ENCODE results near the gene KANSL1. TPM values are rescaled to one million over a fixed set of nuclear protein-coding genes. Genes with fewer than 3 reads are reported as not detected.

Gene KANSL1
- total RNA-seq, 4 donors from 2014 or later = 53.8 to 107 (median 60.6) TPM

GRCh38 chr17:46031920-46032319, 161.3 kb downstream of the KANSL1 start:
- TF ChIP-seq, protein P1, sequence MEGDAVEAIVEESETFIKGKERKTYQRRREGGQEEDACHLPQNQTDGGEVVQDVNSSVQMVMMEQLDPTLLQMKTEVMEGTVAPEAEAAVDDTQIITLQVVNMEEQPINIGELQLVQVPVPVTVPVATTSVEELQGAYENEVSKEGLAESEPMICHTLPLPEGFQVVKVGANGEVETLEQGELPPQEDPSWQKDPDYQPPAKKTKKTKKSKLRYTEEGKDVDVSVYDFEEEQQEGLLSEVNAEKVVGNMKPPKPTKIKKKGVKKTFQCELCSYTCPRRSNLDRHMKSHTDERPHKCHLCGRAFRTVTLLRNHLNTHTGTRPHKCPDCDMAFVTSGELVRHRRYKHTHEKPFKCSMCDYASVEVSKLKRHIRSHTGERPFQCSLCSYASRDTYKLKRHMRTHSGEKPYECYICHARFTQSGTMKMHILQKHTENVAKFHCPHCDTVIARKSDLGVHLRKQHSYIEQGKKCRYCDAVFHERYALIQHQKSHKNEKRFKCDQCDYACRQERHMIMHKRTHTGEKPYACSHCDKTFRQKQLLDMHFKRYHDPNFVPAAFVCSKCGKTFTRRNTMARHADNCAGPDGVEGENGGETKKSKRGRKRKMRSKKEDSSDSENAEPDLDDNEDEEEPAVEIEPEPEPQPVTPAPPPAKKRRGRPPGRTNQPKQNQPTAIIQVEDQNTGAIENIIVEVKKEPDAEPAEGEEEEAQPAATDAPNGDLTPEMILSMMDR (IDR thresholded peaks at IDR 0.05) = no peak
- TF ChIP-seq POLR2A (IDR thresholded peaks at IDR 0.05) = no peak
- intact Hi-C loops (cut with DNase I; ENCODE audit: low total_unique reads) = loop anchor here (10.0 kb wide), 1 partner anchor 173 kb away; no protein-coding TSS in a partner anchor
- no peak for DNase-seq (ENCODE audit: low spot score in 2 of 2)
- no peak overlapping the region for H3K4me3 ChIP-seq (ENCODE audit: low read depth, poor library complexity, severe bottlenecking)
- WGBS, 2 donors = 90 to 94% methylated on average over 8 of the region's 8 CpGs

DNA sequence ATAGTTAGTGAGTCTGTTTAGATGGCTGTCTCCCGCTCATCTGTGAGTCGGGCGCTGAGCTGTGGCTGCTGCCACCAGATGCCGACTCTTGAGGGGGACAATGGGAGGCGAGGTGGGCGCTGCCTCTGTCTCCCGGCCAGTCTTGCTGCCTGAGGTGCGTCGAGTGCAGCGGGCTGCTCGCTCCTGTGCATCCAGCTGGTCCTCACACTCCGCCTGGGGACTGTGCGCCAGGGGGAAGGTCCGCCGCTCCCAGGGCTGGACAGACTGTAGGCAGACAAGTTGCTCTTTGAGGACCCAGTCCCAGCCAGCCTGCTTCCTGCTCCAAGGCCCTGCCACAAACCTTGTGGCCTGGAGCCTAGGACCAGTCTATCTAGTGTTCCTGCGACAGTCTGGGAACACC, 161.8 kb downstream of the KANSL1 start:
- no peak overlapping the region for H3K4me3 ChIP-seq (ENCODE audit: low read depth, poor library complexity, severe bottlenecking)
- no peak for DNase-seq (ENCODE audit: low spot score in 2 of 2)
- TF ChIP-seq POLR2A (IDR thresholded peaks at IDR 0.05) = no peak
- TF ChIP-seq, protein P1 (IDR thresholded peaks at IDR 0.05) = no peak
- 91 to 95% methylated on average over 15 to 16 of the region's 16 CpGs for WGBS, 2 donors
- intact Hi-C loops (cut with DNase I; ENCODE audit: low total_unique reads) = loop anchor here (10.0 kb wide), 1 partner anchor 173 kb away; no protein-coding TSS in a partner anchor

- WGBS, 2 donors = 58 to 72% methylated on average over 3 of the region's 3 CpGs
- TF ChIP-seq, protein P1 (IDR thresholded peaks at IDR 0.05) = no peak
- TF ChIP-seq POLR2A (IDR thresholded peaks at IDR 0.05) = no peak
- DNase-seq (ENCODE audit: low spot score in 2 of 2) = no peak
- intact Hi-C loops (cut with DNase I; ENCODE audit: low total_unique reads) = loop anchor here (10.0 kb wide), 1 partner anchor 174 kb away; no protein-coding TSS in a partner anchor
- H3K4me3 ChIP-seq (ENCODE audit: low read depth, poor library complexity, severe bottlenecking) = no peak overlapping the region
Observed at GRCh38 chr17:46030752-46031151, 162.5 kb downstream of the KANSL1 start.

DNA sequence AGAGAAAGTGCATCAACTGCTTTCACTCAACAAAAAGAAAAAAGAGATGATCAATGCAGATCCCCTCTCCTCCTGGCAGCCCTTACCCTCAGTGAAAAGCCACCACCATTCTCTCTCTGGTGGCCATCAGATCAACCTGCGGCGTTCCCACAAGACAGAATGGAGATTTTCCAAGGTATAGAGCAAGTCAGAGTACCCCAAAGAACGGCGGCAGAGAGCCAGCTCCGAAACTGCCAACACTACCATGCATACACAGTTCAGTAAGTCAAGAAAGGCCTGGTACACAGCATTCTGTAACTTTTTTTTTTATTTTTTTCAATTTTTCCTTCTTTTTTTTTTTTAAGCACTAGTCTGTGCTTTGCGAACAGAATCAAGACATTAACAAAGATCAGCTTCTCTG, 163.6 kb downstream of the KANSL1 start:
- no peak for DNase-seq (ENCODE audit: low spot score in 2 of 2)
- TF ChIP-seq POLR2A (IDR thresholded peaks at IDR 0.05) = no peak
- TF ChIP-seq, protein P1 (IDR thresholded peaks at IDR 0.05) = no peak
- WGBS, 2 donors = 94 to 97% methylated on average over 6 of the region's 6 CpGs
- intact Hi-C loops (cut with DNase I; ENCODE audit: low total_unique reads) = loop anchor here (10.0 kb wide), 1 partner anchor 175 kb away; no protein-coding TSS in a partner anchor
- no peak overlapping the region for H3K4me3 ChIP-seq (ENCODE audit: low read depth, poor library complexity, severe bottlenecking)

DNA sequence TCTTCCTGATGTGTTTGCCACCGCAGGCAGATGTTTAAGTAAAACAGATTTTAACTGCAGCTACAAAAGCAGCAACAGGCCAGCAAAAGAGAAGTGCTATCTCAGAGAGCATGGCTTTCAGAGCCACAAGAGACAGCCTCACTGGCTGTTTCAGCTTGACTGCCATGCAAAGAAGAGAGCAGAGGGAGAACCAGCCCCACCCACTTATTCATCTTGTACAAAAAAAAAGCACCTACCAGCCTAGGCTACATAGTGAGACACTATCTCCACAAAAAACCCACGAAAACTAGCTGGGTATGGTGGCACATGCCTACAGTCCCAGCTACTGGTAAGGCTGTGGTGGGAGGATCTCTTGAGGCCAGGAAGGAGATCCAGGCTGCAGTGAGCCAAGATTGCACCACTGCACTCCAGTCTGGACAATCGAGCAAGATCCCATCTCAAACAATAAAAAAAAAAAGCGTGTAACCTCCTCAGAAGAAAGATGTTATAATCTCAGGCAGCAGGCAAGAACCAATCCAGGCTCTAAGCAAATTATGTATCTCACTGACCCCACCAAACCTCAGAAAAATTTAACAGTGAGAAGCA, 164.2 kb downstream of the KANSL1 start:
- intact Hi-C loops (cut with DNase I; ENCODE audit: low total_unique reads) = no loop called here
- no peak for DNase-seq (ENCODE audit: low spot score in 2 of 2)

More for the DNA sequence above, 164.2 kb downstream of the KANSL1 start:
- 69 to 76% methylated on average over 4 of the region's 4 CpGs for WGBS, 2 donors
- no peak overlapping the region for H3K4me3 ChIP-seq (ENCODE audit: low read depth, poor library complexity, severe bottlenecking)
- no peak for TF ChIP-seq POLR2A (IDR thresholded peaks at IDR 0.05)
- TF ChIP-seq, protein P1 (IDR thresholded peaks at IDR 0.05) = no peak
